Progenitor cell of endocrine pancreas (in vitro differentiated cells): Measurements from ENCODE around the gene HOXA4. TPM values are rescaled to one million over a fixed set of nuclear protein-coding genes. Genes with fewer than 3 reads are reported as not detected.

Experiments
- DNase-seq: peaks from one replicate; pipeline ENCODE4 v3.0.0; 2021; ENCODE audit warnings: low spot score; ENCODE audit not compliant: unreplicated experiment
- H3K27ac Mint-ChIP-seq: 2 replicates; pipeline ENCODE4 v1.8.0; 2021; ENCODE audit warnings: mild to moderate bottlenecking, moderate library complexity, mixed read lengths
- H3K27me3 Mint-ChIP-seq: 2 replicates; pipeline ENCODE4 v1.8.0; 2021; ENCODE audit warnings: mixed read lengths
- H3K36me3 Mint-ChIP-seq: 2 replicates; pipeline ENCODE4 v1.8.0; 2022; ENCODE audit warnings: mixed read lengths; ENCODE audit not compliant: insufficient read depth
- H3K4me1 Mint-ChIP-seq: 2 replicates; pipeline ENCODE4 v1.8.0; 2021; ENCODE audit warnings: low read depth, mixed read lengths
- H3K4me3 Mint-ChIP-seq: 2 replicates; pipeline ENCODE4 v1.8.0; 2021; ENCODE audit warnings: low read depth, mild to moderate bottlenecking, moderate library complexity, mixed read lengths
- H3K9me3 Mint-ChIP-seq: 2 replicates; pipeline ENCODE4 v1.8.0; 2021; ENCODE audit warnings: low read depth, mixed read lengths
- CTCF ChIP-seq: fragments of 200-600 bp; sonication (generic); IDR thresholded peaks from one replicate; pipeline ENCODE4 v1.5.0; 2021; ENCODE audit warnings: antibody characterized with exemption, mild to moderate bottlenecking; ENCODE audit not compliant: unreplicated experiment
- total RNA-seq: library from RNA; stranded (reverse); gene quantifications from 2 replicates; pipeline ENCODE4 v1.2.1, GENCODE V29; 2021

HOXA4 gene
- total RNA-seq, 1 donor from 2014 or later, result 13.7 TPM

DNA sequence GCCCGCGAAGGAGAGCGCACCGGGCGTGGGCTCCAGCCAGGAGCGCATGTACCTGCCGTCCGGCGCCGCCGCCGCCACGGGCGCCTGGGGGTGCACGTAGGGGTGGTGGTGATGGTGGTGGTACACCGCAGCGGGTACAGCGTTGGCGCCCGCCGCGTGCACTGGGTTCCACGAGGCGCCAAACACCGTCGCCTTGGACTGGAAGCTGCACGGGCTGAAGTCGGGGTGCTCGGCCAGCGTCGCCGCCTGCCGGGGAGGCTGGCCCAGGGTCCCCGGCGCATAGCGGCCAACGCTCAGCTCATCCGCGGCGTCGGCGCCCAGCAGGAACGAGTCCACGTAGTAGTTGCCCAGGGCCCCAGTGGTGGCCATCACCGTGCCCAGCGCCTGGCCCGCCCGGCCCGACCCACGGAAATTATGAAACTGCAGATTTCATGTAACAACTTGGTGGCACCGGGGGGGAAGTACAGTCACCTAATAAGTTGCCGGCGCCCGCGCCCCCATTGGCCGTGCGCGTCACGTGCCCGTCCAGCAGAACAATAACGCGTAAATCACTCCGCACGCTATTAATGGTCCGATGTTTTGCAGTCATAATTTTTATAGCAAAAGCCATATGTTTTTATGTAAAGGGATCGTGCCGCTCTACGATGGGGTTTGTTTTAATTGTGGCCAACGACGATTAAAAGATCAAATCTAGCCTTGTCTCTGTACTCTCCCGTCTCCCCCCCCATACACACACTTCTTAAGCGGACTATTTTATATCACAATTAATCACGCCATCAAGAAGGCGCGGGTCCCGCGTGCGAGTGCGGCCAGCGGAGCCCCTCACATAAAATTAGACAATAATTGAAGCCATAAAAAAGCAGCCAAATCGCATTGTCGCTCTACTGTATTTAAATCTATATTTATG, 34.8 kb upstream of the HOXA4 start, which contains the start of gene HOXA9:
Gene HOXA9, minus strand, starts transcription at position 449 of the 907 bp plus-strand sequence. Its CDS starts 80 bp downstream, at position 369.
- no peak for TF ChIP-seq CTCF
- Mint-ChIP-seq H3K27ac (no peak within 1 kb of the TSS), H3K27me3 (peaks cover 82% of the 10 kb centered on the region), H3K4me1 (peaks cover 4% of the 10 kb centered on the region), H3K36me3 (no peaks in the 10 kb centered on the region), H3K9me3 (no peaks in the 10 kb centered on the region), H3K4me3 (peak within 1 kb of the TSS; percentile 40)
- no peak for DNase-seq

DNA sequence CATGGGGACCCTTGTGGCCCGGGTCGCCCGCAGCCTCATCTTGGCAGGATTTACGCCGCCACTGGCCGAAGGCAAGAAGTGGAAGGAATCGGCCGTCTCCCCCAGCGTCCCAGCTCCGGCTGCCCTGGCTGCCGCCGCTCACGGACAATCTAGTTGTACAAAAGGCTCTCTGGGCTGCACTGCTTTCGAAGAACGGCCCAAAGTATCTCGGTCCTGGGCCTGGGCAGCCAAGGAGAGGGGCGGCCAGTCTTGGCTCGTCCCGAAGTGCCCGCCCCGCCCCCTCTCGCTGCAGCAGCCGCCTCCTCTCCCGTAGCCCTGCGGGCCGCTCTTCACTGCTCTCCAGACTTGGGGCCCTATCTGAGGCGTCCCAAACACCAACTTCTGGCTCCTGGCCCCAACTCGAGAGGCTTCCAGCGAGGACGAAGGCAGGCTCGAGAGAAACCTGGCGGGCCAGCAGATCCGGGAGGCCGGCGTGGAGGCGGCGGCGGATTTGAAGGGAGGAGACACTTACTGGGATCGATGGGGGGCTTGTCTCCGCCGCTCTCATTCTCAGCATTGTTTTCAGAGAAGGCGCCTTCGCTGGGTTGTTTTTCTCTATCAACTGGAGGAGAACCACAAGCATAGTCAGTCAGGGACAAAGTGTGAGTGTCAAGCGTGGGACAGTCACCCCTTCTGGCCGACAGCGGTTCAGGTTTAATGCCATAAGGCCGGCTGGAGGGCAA, 34.0 kb upstream of the HOXA4 start:
- Mint-ChIP-seq H3K36me3 (no peaks in the 10 kb centered on the region), H3K27me3 (peaks cover 84% of the 10 kb centered on the region), H3K9me3 (no peaks in the 10 kb centered on the region), H3K27ac (peak overlapping the region; percentile 19), H3K4me1 (peaks cover 4% of the 10 kb centered on the region), H3K4me3 (peak overlapping the region; percentile 40)
- peak; percentile 53 for TF ChIP-seq CTCF
- no peak for DNase-seq

DNA sequence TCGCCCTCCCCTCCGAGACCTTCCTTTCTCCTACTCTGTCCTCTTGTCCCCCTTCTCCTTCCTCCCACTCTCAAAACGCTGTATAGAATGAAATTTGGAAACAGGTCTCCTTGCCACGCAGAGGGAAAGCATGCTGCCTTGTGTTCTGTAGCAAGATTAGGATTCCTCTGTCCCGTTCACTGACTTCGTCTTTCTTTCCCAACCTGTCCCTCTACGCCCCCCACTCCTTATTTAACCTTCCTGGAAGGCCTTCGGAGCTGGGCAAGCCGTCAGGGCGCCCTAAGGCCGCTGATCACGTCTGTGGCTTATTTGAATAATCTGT, 33.4 kb upstream of the HOXA4 start:
- Mint-ChIP-seq H3K4me3 (no peak overlapping the region), H3K27me3 (peaks cover 86% of the 10 kb centered on the region), H3K36me3 (no peaks in the 10 kb centered on the region), H3K4me1 (peaks cover 4% of the 10 kb centered on the region), H3K27ac (peak overlapping the region; percentile 19), H3K9me3 (no peaks in the 10 kb centered on the region)
- DNase-seq, result no peak
- TF ChIP-seq CTCF, result no peak

- Mint-ChIP-seq H3K27me3 (peaks cover 86% of the 10 kb centered on the region), H3K9me3 (no peaks in the 10 kb centered on the region), H3K4me3 (no peak overlapping the region), H3K27ac (no peak overlapping the region), H3K4me1 (peaks cover 2% of the 10 kb centered on the region), H3K36me3 (no peaks in the 10 kb centered on the region)
- DNase-seq, result no peak
- TF ChIP-seq CTCF, result no peak
These were observed 32.9 kb upstream of the HOXA4 start for GRCh38 chr7:27163288-27164044.
